ENCODE measurements around the gene LATS2.

The LATS2 gene

GRCh38 chr13:20994441-20994821, 67.0 kb downstream of the LATS2 start:
- Histone ChIP-seq H3K9me3 (ENCODE audit: control insufficient read depth, low read length) (no peaks in the 10 kb centered on the region), H3K4me1 (ENCODE audit: control insufficient read depth, insufficient read depth, low read length) (no peaks in the 10 kb centered on the region), H3K27ac (ENCODE audit: insufficient read depth, low read depth, low read length, poor library complexity, severe bottlenecking) (no peak overlapping the region), H3K36me3 (ENCODE audit: control insufficient read depth, insufficient read depth, low read length) (peaks cover 10% of the 10 kb centered on the region), H3K27me3 (ENCODE audit: control insufficient read depth, insufficient read depth, low read length, poor library complexity, severe bottlenecking) (no peaks in the 10 kb centered on the region), H3K4me3 (ENCODE audit: insufficient read depth, low read depth, low read length) (no peak overlapping the region)
- 96 to 97% methylated on average over 7 of the region's 7 CpGs for WGBS, 2 experiments

- no peak overlapping the region for H3K27ac ChIP-seq (ENCODE audit: insufficient read depth, low read depth, low read length, poor library complexity, severe bottlenecking)
- no peak overlapping the region for H3K4me3 ChIP-seq (ENCODE audit: insufficient read depth, low read depth, low read length)
- H3K27me3 ChIP-seq (ENCODE audit: control insufficient read depth, insufficient read depth, low read length, poor library complexity, severe bottlenecking), result no peaks in the 10 kb centered on the region
- H3K4me1 ChIP-seq (ENCODE audit: control insufficient read depth, insufficient read depth, low read length), result no peaks in the 10 kb centered on the region
- no peaks in the 10 kb centered on the region for H3K9me3 ChIP-seq (ENCODE audit: control insufficient read depth, low read length)
- WGBS, 2 experiments, result 95% methylated on average over 13 of the region's 13 CpGs
- H3K36me3 ChIP-seq (ENCODE audit: control insufficient read depth, insufficient read depth, low read length), result peaks cover 13% of the 10 kb centered on the region
Measured at GRCh38 chr13:20993661-20994440, 67.5 kb downstream of the LATS2 start.

- 92 to 98% methylated on average over 4 of the region's 4 CpGs for WGBS, 2 experiments
- no peaks in the 10 kb centered on the region for H3K27me3 ChIP-seq (ENCODE audit: control insufficient read depth, insufficient read depth, low read length, poor library complexity, severe bottlenecking)
- no peaks in the 10 kb centered on the region for H3K9me3 ChIP-seq (ENCODE audit: control insufficient read depth, low read length)
- H3K4me3 ChIP-seq (ENCODE audit: insufficient read depth, low read depth, low read length), result no peak overlapping the region
- no peak overlapping the region for H3K27ac ChIP-seq (ENCODE audit: insufficient read depth, low read depth, low read length, poor library complexity, severe bottlenecking)
- H3K4me1 ChIP-seq (ENCODE audit: control insufficient read depth, insufficient read depth, low read length), result no peaks in the 10 kb centered on the region
- peaks cover 19% of the 10 kb centered on the region for H3K36me3 ChIP-seq (ENCODE audit: control insufficient read depth, insufficient read depth, low read length)
Measured at GRCh38 chr13:20993211-20993610, 68.2 kb downstream of the LATS2 start.

- H3K27ac ChIP-seq (ENCODE audit: insufficient read depth, low read depth, low read length, poor library complexity, severe bottlenecking), result no peak overlapping the region
- H3K27me3 ChIP-seq (ENCODE audit: control insufficient read depth, insufficient read depth, low read length, poor library complexity, severe bottlenecking), result no peaks in the 10 kb centered on the region
- no peaks in the 10 kb centered on the region for H3K9me3 ChIP-seq (ENCODE audit: control insufficient read depth, low read length)
- WGBS, 2 experiments, result 89 to 92% methylated on average over 17 of the region's 17 CpGs
- no peaks in the 10 kb centered on the region for H3K4me1 ChIP-seq (ENCODE audit: control insufficient read depth, insufficient read depth, low read length)
- no peak overlapping the region for H3K4me3 ChIP-seq (ENCODE audit: insufficient read depth, low read depth, low read length)
- peaks cover 19% of the 10 kb centered on the region for H3K36me3 ChIP-seq (ENCODE audit: control insufficient read depth, insufficient read depth, low read length)
Measured at GRCh38 chr13:20991741-20992520, 69.5 kb downstream of the LATS2 start.

GRCh38 chr13:20990910-20991525, 70.4 kb downstream of the LATS2 start:
- no peak overlapping the region for H3K27ac ChIP-seq (ENCODE audit: insufficient read depth, low read depth, low read length, poor library complexity, severe bottlenecking)
- H3K36me3 ChIP-seq (ENCODE audit: control insufficient read depth, insufficient read depth, low read length), result peaks cover 19% of the 10 kb centered on the region
- no peak overlapping the region for H3K4me3 ChIP-seq (ENCODE audit: insufficient read depth, low read depth, low read length)
- no peaks in the 10 kb centered on the region for H3K9me3 ChIP-seq (ENCODE audit: control insufficient read depth, low read length)
- H3K27me3 ChIP-seq (ENCODE audit: control insufficient read depth, insufficient read depth, low read length, poor library complexity, severe bottlenecking), result no peaks in the 10 kb centered on the region
- 95% methylated on average over 14 of the region's 14 CpGs for WGBS, 2 experiments
- H3K4me1 ChIP-seq (ENCODE audit: control insufficient read depth, insufficient read depth, low read length), result no peaks in the 10 kb centered on the region

GRCh38 chr13:20989656-20990321, 71.6 kb downstream of the LATS2 start:
- H3K27ac ChIP-seq (ENCODE audit: insufficient read depth, low read depth, low read length, poor library complexity, severe bottlenecking), result no peak overlapping the region

GRCh38 chr13:20988909-20989655, 72.3 kb downstream of the LATS2 start:
- Histone ChIP-seq H3K36me3 (ENCODE audit: control insufficient read depth, insufficient read depth, low read length) (peaks cover 20% of the 10 kb centered on the region), H3K9me3 (ENCODE audit: control insufficient read depth, low read length) (no peaks in the 10 kb centered on the region), H3K27me3 (ENCODE audit: control insufficient read depth, insufficient read depth, low read length, poor library complexity, severe bottlenecking) (no peaks in the 10 kb centered on the region), H3K4me1 (ENCODE audit: control insufficient read depth, insufficient read depth, low read length) (no peaks in the 10 kb centered on the region), H3K4me3 (ENCODE audit: insufficient read depth, low read depth, low read length) (no peak overlapping the region), H3K27ac (ENCODE audit: insufficient read depth, low read depth, low read length, poor library complexity, severe bottlenecking) (no peak overlapping the region)
- 95 to 96% methylated on average over 44 of the region's 44 CpGs for WGBS, 2 experiments

More at GRCh38 chr13:20989656-20990321, 71.6 kb downstream of the LATS2 start:
- Histone ChIP-seq H3K27me3 (ENCODE audit: control insufficient read depth, insufficient read depth, low read length, poor library complexity, severe bottlenecking) (no peaks in the 10 kb centered on the region), H3K4me3 (ENCODE audit: insufficient read depth, low read depth, low read length) (no peak overlapping the region), H3K36me3 (ENCODE audit: control insufficient read depth, insufficient read depth, low read length) (peaks cover 19% of the 10 kb centered on the region), H3K9me3 (ENCODE audit: control insufficient read depth, low read length) (no peaks in the 10 kb centered on the region), H3K4me1 (ENCODE audit: control insufficient read depth, insufficient read depth, low read length) (no peaks in the 10 kb centered on the region)
- 95 to 97% methylated on average over 9 of the region's 9 CpGs for WGBS, 2 experiments

- WGBS, 2 experiments, result 96 to 97% methylated on average over 87 of the region's 87 CpGs
- no peak overlapping the region for H3K4me3 ChIP-seq (ENCODE audit: insufficient read depth, low read depth, low read length)
- H3K36me3 ChIP-seq (ENCODE audit: control insufficient read depth, insufficient read depth, low read length), result peaks cover 28% of the 10 kb centered on the region
- no peaks in the 10 kb centered on the region for H3K4me1 ChIP-seq (ENCODE audit: control insufficient read depth, insufficient read depth, low read length)
- H3K27ac ChIP-seq (ENCODE audit: insufficient read depth, low read depth, low read length, poor library complexity, severe bottlenecking), result no peak overlapping the region
- no peaks in the 10 kb centered on the region for H3K27me3 ChIP-seq (ENCODE audit: control insufficient read depth, insufficient read depth, low read length, poor library complexity, severe bottlenecking)
- H3K9me3 ChIP-seq (ENCODE audit: control insufficient read depth, low read length), result no peaks in the 10 kb centered on the region
Measured at GRCh38 chr13:20988033-20988908, 73.1 kb downstream of the LATS2 start.

- Histone ChIP-seq H3K27ac (ENCODE audit: insufficient read depth, low read depth, low read length, poor library complexity, severe bottlenecking) (no peak overlapping the region), H3K9me3 (ENCODE audit: control insufficient read depth, low read length) (no peaks in the 10 kb centered on the region), H3K4me3 (ENCODE audit: insufficient read depth, low read depth, low read length) (no peak overlapping the region), H3K27me3 (ENCODE audit: control insufficient read depth, insufficient read depth, low read length, poor library complexity, severe bottlenecking) (no peaks in the 10 kb centered on the region), H3K4me1 (ENCODE audit: control insufficient read depth, insufficient read depth, low read length) (no peaks in the 10 kb centered on the region), H3K36me3 (ENCODE audit: control insufficient read depth, insufficient read depth, low read length) (peaks cover 32% of the 10 kb centered on the region)
- 95% methylated on average over 11 of the region's 11 CpGs for WGBS, 2 experiments
Measured at GRCh38 chr13:20987599-20987998, 73.8 kb downstream of the LATS2 start.

All from ectodermal cell (in vitro differentiated cells).